Endothelial cell of coronary artery (primary cell): ENCODE data around the gene IL1RL2. TPM values are rescaled to one million over a fixed set of nuclear protein-coding genes. Genes with fewer than 3 reads are reported as not detected.

Experiments used
- total RNA-seq: library from RNA; depleted of rRNA; stranded (reverse); fragments of >200 nt; gene quantifications from 2 replicates; pipeline ENCODE4 v1.2.3, GENCODE V29; 2014

Gene IL1RL2
- 0.56 TPM in 1 of 2 replicates, not detected in the other for total RNA-seq

DNA sequence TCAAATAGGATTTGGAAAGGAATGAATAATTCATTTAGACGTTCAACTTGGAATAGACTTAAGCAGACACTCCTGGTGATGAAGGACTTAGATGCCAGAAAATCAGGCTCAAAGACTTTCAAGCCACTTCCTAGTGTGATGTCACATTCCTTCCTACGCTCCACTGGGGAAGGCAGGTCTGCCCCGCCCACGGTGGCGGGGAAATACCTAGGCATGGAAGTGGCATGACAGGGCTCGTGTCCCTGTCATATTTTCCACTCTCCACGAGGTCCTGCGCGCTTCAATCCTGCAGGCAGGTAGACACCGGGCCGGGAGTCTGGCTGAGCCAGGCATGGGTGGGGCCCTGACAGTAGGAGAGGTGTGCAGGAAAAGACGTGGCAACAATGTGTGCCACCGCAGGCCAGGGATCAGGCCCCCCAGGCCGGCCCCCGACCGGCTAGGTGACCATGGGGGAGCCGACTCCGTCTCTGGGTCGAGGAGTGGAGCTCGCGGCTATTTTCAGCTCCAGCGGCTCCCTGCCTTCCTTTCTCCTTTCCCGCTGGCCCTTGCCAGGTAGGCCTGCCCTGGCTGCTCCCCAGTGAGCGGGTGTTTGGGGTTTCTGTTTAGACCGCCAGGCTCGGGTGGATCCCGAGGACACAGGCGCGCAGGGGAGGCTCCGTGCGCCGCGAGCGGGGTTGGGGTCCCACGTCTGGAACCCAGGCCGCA is at the start of gene IL1RL2:
IL1RL2 (plus strand) TSS at position 233 of the 705 bp plus-strand sequence. CDS start 845 bp downstream, outside the sequence.

DNA sequence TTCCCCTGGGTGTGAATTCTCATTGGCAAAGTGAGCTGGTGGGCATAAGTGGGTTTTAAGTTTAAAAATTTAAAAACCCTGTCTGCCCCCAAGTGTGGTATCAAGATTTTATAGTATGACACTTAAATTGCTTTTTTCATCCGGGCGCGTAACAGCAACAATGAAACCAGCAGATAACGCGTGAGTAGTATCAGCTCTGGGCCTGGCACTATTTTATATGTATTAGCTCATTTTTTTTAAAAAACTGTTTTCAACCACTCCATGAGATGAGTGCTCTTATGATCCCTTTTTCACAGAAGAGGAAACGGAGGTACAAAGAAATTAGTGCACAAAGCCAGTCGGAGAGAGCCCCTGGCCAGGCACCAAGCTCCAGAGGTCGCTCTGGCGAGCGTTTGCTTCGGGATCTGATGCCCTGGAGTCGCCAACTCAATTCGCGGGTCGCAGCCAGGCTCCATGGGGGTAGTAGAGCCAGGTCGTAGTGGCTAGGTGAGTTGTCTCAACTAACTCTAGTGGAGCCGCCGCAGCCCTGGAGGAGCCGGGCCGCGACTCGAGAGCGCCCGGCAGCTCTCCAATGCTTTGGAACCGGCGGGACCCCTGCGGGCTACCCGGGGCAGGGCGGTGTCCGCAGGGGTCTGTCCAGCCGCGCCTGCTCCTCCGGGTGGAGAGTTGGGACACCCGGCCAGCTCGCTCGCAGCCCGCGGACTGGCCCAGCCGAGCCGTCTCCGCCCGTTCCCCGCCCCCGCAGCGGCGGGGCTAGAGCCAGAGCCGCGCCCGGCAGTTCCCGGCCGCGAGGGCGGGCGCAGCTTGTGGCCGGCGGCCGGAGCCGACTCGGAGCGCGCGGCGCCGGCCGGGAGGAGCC is 44.6 kb upstream of the IL1RL2 start, which contains the start of gene IL1R1:
IL1R1 (plus strand) TSS at position 777 of the 859 bp plus-strand sequence. CDS start 14,979 bp downstream, outside the sequence.

Other genes with a start within 250 kb of the IL1RL2 start
- 0.19 TPM in 1 of 2 replicates, not detected in the other for gene IL1R2, start 195.1 kb upstream of the IL1RL2 start, total RNA-seq
- gene IL1R1, start 44.3 kb upstream of the IL1RL2 start, total RNA-seq: 2.4 and 23.2 TPM in 2 replicates
- gene IL1RL1, start 124.5 kb downstream of the IL1RL2 start, total RNA-seq: 18.4 and 89.9 TPM in 2 replicates
- gene IL18R1, start 168.8 kb downstream of the IL1RL2 start, total RNA-seq: 2.5 and 3.7 TPM in 2 replicates
- not detected in 2 replicates for gene IL18RAP, start 236.1 kb downstream of the IL1RL2 start, total RNA-seq